B cell (primary cell): Measurements from ENCODE around the gene SZT2. TPM values are rescaled to one million over a fixed set of nuclear protein-coding genes. Genes with fewer than 3 reads are reported as not detected.
"Not testable (repeated sequence)": the region's sequence is repeated elsewhere in the genome, so short reads cannot be mapped to it uniquely, and the experiment has no call there.

Experiments used
- ATAC-seq: fragments of 200-7000 bp; cut with Tn5 transposase; one replicate; pipeline ENCODE4 v1.10.0; 2021; ENCODE audit warnings: low read depth, mild to moderate bottlenecking, moderate number of reproducible peaks, moderate library complexity
- CTCF ChIA-PET: fragments of 350-600 bp; sonication (Branson Sonifier 250); formaldehyde crosslinking; loops from one replicate; lab custom pipeline; 2021; ENCODE audit warnings: antibody characterized with exemption, inconsistent platforms; lab: Charles Lee
- POLR2A ChIA-PET: fragments of 350-600 bp; sonication (Branson Sonifier 250); formaldehyde crosslinking; loops from one replicate; lab custom pipeline; 2021; ENCODE audit warnings: antibody characterized with exemption; lab: Charles Lee
- DNase-seq: peaks from one replicate; pipeline ENCODE4 v3.0.0; 2013
- H2AFZ ChIP-seq: 2 replicates; pipeline ENCODE4 v1.6.1; 2012; ENCODE audit warnings: mild to moderate bottlenecking, low read depth, low read length; ENCODE audit not compliant: insufficient read depth, poor library complexity, severe bottlenecking
- H3K27ac ChIP-seq, 2 donors: 1 replicate in 1 of 2; 2 replicates in 1 of 2; pipeline ENCODE4 v1.5.1; 2012 to 2013; ENCODE audit warnings: low read length in 2 of 2, mild to moderate bottlenecking in 2 of 2, moderate library complexity in 1 of 2
- H3K27me3 ChIP-seq, 4 experiments: fragments of 200-600 bp in 1 of 4; sonication (generic) in 1 of 4; replicated peaks in 1 of 4; 1 replicate in 2 of 4; 2 replicates in 2 of 4; pipeline versions ENCODE4 v1.6.1 to v1.7.0; 2013 to 2016; ENCODE audit warnings: low read length in 3 of 4, mild to moderate bottlenecking in 2 of 4, mixed read lengths in 1 of 4, moderate library complexity in 1 of 4; ENCODE audit not compliant: insufficient read depth in 4 of 4, control insufficient read depth in 3 of 4; ENCODE audit errors: control extremely low read depth in 1 of 4
- H3K36me3 ChIP-seq, 2 experiments: replicated peaks in 1 of 2; 1 replicate in 1 of 2; 2 replicates in 1 of 2; pipeline versions ENCODE4 v1.6.1 to v1.7.1; 2013; ENCODE audit warnings: low read length in 1 of 2; ENCODE audit not compliant: insufficient read depth in 2 of 2, control insufficient read depth in 1 of 2; ENCODE audit errors: control extremely low read depth in 1 of 2, extremely low read depth in 1 of 2
- H3K4me1 ChIP-seq, 2 donors: fragments of 200-600 bp in 1 of 2; sonication (generic) in 1 of 2; 1 replicate in 1 of 2; 2 replicates in 1 of 2; pipeline versions ENCODE4 v1.5.1 to v1.6.1; 2013 to 2017; ENCODE audit warnings: low read length in 2 of 2; ENCODE audit not compliant: control insufficient read depth in 2 of 2, insufficient read depth in 2 of 2
- H3K4me2 ChIP-seq: replicated peaks from 2 replicates; pipeline ENCODE3; 2012; ENCODE audit warnings: mild to moderate bottlenecking, low read depth, low read length; ENCODE audit not compliant: poor library complexity, severe bottlenecking
- H3K4me3 ChIP-seq, 5 experiments: fragments of 200-600 bp in 1 of 5; sonication (generic) in 1 of 5; 1 replicate in 3 of 5; 2 replicates in 2 of 5; pipeline versions ENCODE4 v1.5.1 to v1.7.0; 2011 to 2016; ENCODE audit warnings: low read length in 4 of 5, mild to moderate bottlenecking in 4 of 5, low read depth in 2 of 5, control low read depth in 1 of 5, moderate library complexity in 1 of 5; ENCODE audit not compliant: insufficient read depth in 1 of 5; ENCODE audit errors: control extremely low read depth in 1 of 5, extremely low read depth in 1 of 5
- H3K79me2 ChIP-seq: fragments of 200-600 bp; sonication (generic); one replicate; pipeline ENCODE4 v1.6.0; 2016; ENCODE audit warnings: low read length; ENCODE audit not compliant: control insufficient read depth, insufficient read depth
- H3K9ac ChIP-seq: fragments of 200-600 bp; sonication (generic); 2 replicates; pipeline ENCODE4 v1.6.1; 2017; ENCODE audit warnings: mild to moderate bottlenecking, low read length, moderate library complexity
- H3K9me3 ChIP-seq, 3 donors: one replicate each; pipeline versions ENCODE4 v1.6.1 to v1.7.1; 2013; ENCODE audit warnings: low read length in 2 of 3; ENCODE audit not compliant: control insufficient read depth in 2 of 3, insufficient read depth in 1 of 3; ENCODE audit errors: control extremely low read depth in 1 of 3
- H4K20me1 ChIP-seq: 2 replicates; pipeline ENCODE4 v1.6.0; 2012; ENCODE audit warnings: mild to moderate bottlenecking, low read length; ENCODE audit not compliant: insufficient read depth, control insufficient read depth, poor library complexity, severe bottlenecking
- H3K27ac Mint-ChIP-seq: one replicate; pipeline ENCODE4 v1.8.0; 2021; ENCODE audit warnings: mixed read lengths
- H3K27me3 Mint-ChIP-seq: one replicate; pipeline ENCODE4 v1.8.0; 2021; ENCODE audit warnings: mixed read lengths
- H3K4me1 Mint-ChIP-seq: one replicate; pipeline ENCODE4 v1.8.0; 2021; ENCODE audit warnings: mixed read lengths
- H3K4me3 Mint-ChIP-seq: one replicate; pipeline ENCODE4 v1.8.0; 2021; ENCODE audit warnings: mixed read lengths
- H3K9me3 Mint-ChIP-seq: one replicate; pipeline ENCODE4 v1.8.0; 2022; ENCODE audit warnings: mixed read lengths; ENCODE audit not compliant: insufficient read depth
- CTCF ChIP-seq: fragments of 200-600 bp; IDR thresholded peaks from one replicate; pipeline ENCODE4 v1.8.0; 2022; ENCODE audit warnings: antibody characterized with exemption, mild to moderate bottlenecking
- EZH2 ChIP-seq: IDR thresholded peaks from 2 replicates; pipeline ENCODE4 v1.6.1; 2012; ENCODE audit warnings: borderline replicate concordance, low read depth, mild to moderate bottlenecking, moderate library complexity, low read length; ENCODE audit not compliant: insufficient read depth, poor library complexity, severe bottlenecking
- WGBS: methylation state at CpG from one replicate; pipeline ENCODE4 v1.1.5; 2013; ENCODE audit warnings: missing lambda C conversion rate; ENCODE audit not compliant: insufficient coverage; 5-methylcytosine and 5-hydroxymethylcytosine counted together
- intact Hi-C: fragments of 100-400 bp; cut with micrococcal nuclease; formaldehyde crosslinking; loops from one replicate; pipeline ENCODE4 v1.10.0; 2022
- polyA plus RNA-seq: library from polyadenylated mRNA; depleted of rRNA; stranded (reverse); fragments of >200 nt; gene quantifications from 2 replicates; pipeline ENCODE4 v1.2.3, GENCODE V29; 2012
- total RNA-seq, 2 donors: library from RNA; stranded (reverse); fragments of 120-200 nt in 1 of 2; gene quantifications; 1 replicate in 1 of 2; 2 replicates in 1 of 2; pipeline versions ENCODE4 v1.2.3 to v1.2.4, GENCODE V29; 2013 to 2022

The SZT2 gene
- total and polyA plus RNA-seq, 2 donors (not counting 1 experiment from before 2014, with no cell fraction given), result 41.4 to 197 TPM

- H3K27ac ChIP-seq, result no peak overlapping the region
- no peak overlapping the region for H3K4me3 Mint-ChIP-seq
- H3K27me3 Mint-ChIP-seq, result no peaks in the 10 kb centered on the region
- H3K9me3 ChIP-seq, result no peaks in the 10 kb centered on the region
- intact Hi-C loops, result no loop called here
- ChIA-PET CTCF (interaction anchor here (7.9 kb wide), 1 partner anchor 182 kb away, joined by 332 read pairs; no protein-coding TSS in a partner anchor), POLR2A (interaction anchor here (0.7 kb wide), 2 partner anchors 20 to 47 kb away, joined by 4 to 5 read pairs; no protein-coding TSS in a partner anchor)
- no peaks in the 10 kb centered on the region for H3K4me1 ChIP-seq
- DNase-seq, result no peak
- peaks cover 3% of the 10 kb centered on the region for H3K4me1 Mint-ChIP-seq
- WGBS, result no CpG with 5 or more reads among the region's 3 CpGs
- peaks cover 5% of the 10 kb centered on the region for H4K20me1 ChIP-seq
- no peak overlapping the region for H2AFZ ChIP-seq
- H3K9me3 Mint-ChIP-seq, result no peaks in the 10 kb centered on the region
- TF ChIP-seq EZH2 (no peak), CTCF (no peak)
- H3K4me2 ChIP-seq, result no peak overlapping the region
- H3K9ac ChIP-seq, result no peak overlapping the region
- H3K27me3 ChIP-seq, result no peaks in the 10 kb centered on the region
- ATAC-seq, result no peak
- H3K27ac Mint-ChIP-seq, result no peak overlapping the region
- H3K4me3 ChIP-seq, result no peak overlapping the region
- no peaks in the 10 kb centered on the region for H3K79me2 ChIP-seq
- H3K36me3 ChIP-seq, result peaks cover 1 to 36% of the 10 kb centered on the region in 2 experiments
These were observed 20.9 kb downstream of the SZT2 start for GRCh38 chr1:43410571-43410970.

GRCh38 chr1:43413426-43413825 lies 23.7 kb downstream of the SZT2 start:
- H3K9ac ChIP-seq, H3K27me3 ChIP-seq, H3K27me3 Mint-ChIP-seq, H3K4me1 ChIP-seq, DNase-seq, H4K20me1 ChIP-seq, POLR2A ChIA-PET, H3K4me3 ChIP-seq, H3K4me1 Mint-ChIP-seq, H3K27ac Mint-ChIP-seq, H3K4me3 Mint-ChIP-seq, H3K27ac ChIP-seq, H3K9me3 ChIP-seq, H3K9me3 Mint-ChIP-seq, intact Hi-C loops, ATAC-seq, H3K79me2 ChIP-seq, H2AFZ ChIP-seq, H3K4me2 ChIP-seq: not testable (repeated sequence)
- peaks cover 3 to 43% of the 10 kb centered on the region in 2 experiments for H3K36me3 ChIP-seq
- WGBS, result 100% methylated on average over 1 of the region's 1 CpG
- CTCF ChIA-PET, result interaction anchor here (1.1 to 7.9 kb wide), 5 partner anchors 33 to 184 kb away, joined by 3 to 332 read pairs (median 12); partner anchors contain the start of gene CDC20
